WERI-Rb-1 (cell line): ENCODE measurements around the gene FIBCD1.

Experiments used
- DNase-seq: peaks from one replicate; pipeline ENCODE4 v3.0.0-alpha.2; 2020
- H3K27ac ChIP-seq: fragments of 250-450 bp; sonication (Bioruptor Pico); 2 replicates; pipeline ENCODE4 v1.5.1; 2020; ENCODE audit warnings: mild to moderate bottlenecking, moderate library complexity
- H3K27me3 ChIP-seq: fragments of 250-450 bp; sonication (Bioruptor Pico); 2 replicates; pipeline ENCODE4 v1.5.1; 2021; ENCODE audit warnings: mild to moderate bottlenecking, low read depth, moderate library complexity; ENCODE audit not compliant: insufficient read depth, severe bottlenecking
- H3K36me3 ChIP-seq: fragments of 250-450 bp; sonication (Bioruptor Pico); 2 replicates; pipeline ENCODE4 v1.5.1; 2020; ENCODE audit warnings: mild to moderate bottlenecking, moderate library complexity
- H3K4me3 ChIP-seq: 2 replicates; pipeline ENCODE4 v1.5.1; 2011; ENCODE audit warnings: low read depth, mild to moderate bottlenecking, control low read depth, low read length
- H3K9me3 ChIP-seq: fragments of 250-450 bp; sonication (Bioruptor Pico); 2 replicates; pipeline ENCODE4 v1.5.1; 2021; ENCODE audit warnings: mild to moderate bottlenecking, moderate library complexity; ENCODE audit not compliant: severe bottlenecking
- CTCF ChIP-seq: IDR thresholded peaks from 2 replicates; pipeline ENCODE4 v1.5.1; 2011; ENCODE audit warnings: low read depth, mild to moderate bottlenecking, control low read depth, inconsistent platforms, low read length

FIBCD1 gene

GRCh38 chr9:130932255-130933079 lies 6.6 kb downstream of the FIBCD1 start:
- Histone ChIP-seq H3K9me3 (no peaks in the 10 kb centered on the region), H3K27ac (no peak overlapping the region), H3K4me3 (no peak overlapping the region), H3K27me3 (peaks cover 5% of the 10 kb centered on the region), H3K36me3 (no peaks in the 10 kb centered on the region)
- no peak for DNase-seq
- TF ChIP-seq CTCF = no peak

GRCh38 chr9:130931508-130932254 lies 7.4 kb downstream of the FIBCD1 start:
- H3K27me3 ChIP-seq = no peaks in the 10 kb centered on the region
- DNase-seq = no peak

GRCh38 chr9:130930804-130931349 lies 8.2 kb downstream of the FIBCD1 start:
- H3K27me3 ChIP-seq = no peaks in the 10 kb centered on the region
- no peak overlapping the region for H3K27ac ChIP-seq
- H3K9me3 ChIP-seq = no peaks in the 10 kb centered on the region
- DNase-seq = no peak
- H3K4me3 ChIP-seq = no peak overlapping the region
- TF ChIP-seq CTCF = no peak
- no peaks in the 10 kb centered on the region for H3K36me3 ChIP-seq

More at GRCh38 chr9:130931508-130932254, 7.4 kb downstream of the FIBCD1 start:
- Histone ChIP-seq H3K27ac (no peak overlapping the region), H3K9me3 (no peaks in the 10 kb centered on the region), H3K4me3 (no peak overlapping the region), H3K36me3 (no peaks in the 10 kb centered on the region)
- no peak for TF ChIP-seq CTCF

- TF ChIP-seq CTCF = no peak
- Histone ChIP-seq H3K27ac (no peak overlapping the region), H3K36me3 (no peaks in the 10 kb centered on the region), H3K27me3 (no peaks in the 10 kb centered on the region), H3K4me3 (no peak overlapping the region), H3K9me3 (no peaks in the 10 kb centered on the region)
- no peak for DNase-seq
These were observed 8.8 kb downstream of the FIBCD1 start for GRCh38 chr9:130930132-130930803.

- DNase-seq = no peak
- TF ChIP-seq CTCF = no peak
- no peaks in the 10 kb centered on the region for H3K27me3 ChIP-seq
These were observed 9.4 kb downstream of the FIBCD1 start for GRCh38 chr9:130929571-130930038.

More at GRCh38 chr9:130929571-130930038, 9.4 kb downstream of the FIBCD1 start:
- no peaks in the 10 kb centered on the region for H3K9me3 ChIP-seq
- no peak overlapping the region for H3K27ac ChIP-seq
- H3K4me3 ChIP-seq = no peak overlapping the region
- no peaks in the 10 kb centered on the region for H3K36me3 ChIP-seq
